ENCODE measurements around the gene OPCML. TPM values are rescaled to one million over a fixed set of nuclear protein-coding genes. Genes with fewer than 3 reads are reported as not detected.

The OPCML gene
- total RNA-seq, 1 experiment from 2014 or later, result 0.94 TPM

DNA sequence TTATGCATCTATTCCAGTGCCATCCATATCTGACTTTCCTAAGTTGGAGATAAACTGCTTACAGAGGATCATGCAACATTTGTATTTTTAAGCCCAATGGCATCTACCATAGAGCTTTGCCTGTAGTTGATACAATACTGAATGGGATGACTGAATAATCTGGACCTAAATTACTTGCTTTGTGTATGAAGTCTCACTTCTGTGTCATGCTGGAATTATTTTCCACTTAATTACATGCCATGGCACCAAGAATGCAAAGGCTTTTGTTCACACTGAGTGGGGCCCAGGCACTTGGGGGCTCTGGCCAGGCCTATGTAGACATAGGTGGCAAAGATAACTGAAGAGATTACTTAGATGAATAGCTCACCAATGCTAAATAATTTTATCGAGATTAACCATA is 51.6 kb downstream of the OPCML start:
- Histone ChIP-seq H3K14ac (ENCODE audit: insufficient read depth, low read length) (no peak overlapping the region), H2BK5ac (ENCODE audit: insufficient read length, low read length) (no peak overlapping the region), H3K27ac (ENCODE audit: insufficient read length, low read depth, low read length) (no peak overlapping the region), H3T11ph (ENCODE audit: low read length) (no peak overlapping the region), H4K20me1 (ENCODE audit: control insufficient read depth, insufficient read depth, insufficient read length) (no peaks in the 10 kb centered on the region), H4K8ac (replicated peaks; ENCODE audit: insufficient read length, low read depth, low read length) (no peak overlapping the region), H2AK5ac (ENCODE audit: insufficient read length, low read length) (no peak overlapping the region), H3K18ac (ENCODE audit: insufficient read length, low read depth, low read length) (no peak overlapping the region), H3K23ac (ENCODE audit: insufficient read length, low read depth, low read length) (no peak overlapping the region), H3K4ac (ENCODE audit: low read depth, low read length) (no peak overlapping the region), H2BK15ac (ENCODE audit: low read depth, low read length) (no peak overlapping the region), H3K9ac (ENCODE audit: extremely low read depth, insufficient read length, low read length) (no peak overlapping the region), H3K23me2 (ENCODE audit: insufficient read length, low read depth, low read length, poor library complexity, severe bottlenecking) (no peaks in the 10 kb centered on the region), H2BK20ac (ENCODE audit: low read depth, low read length, poor library complexity, severe bottlenecking) (no peak overlapping the region), H3K79me2 (ENCODE audit: insufficient read depth, low read length) (no peaks in the 10 kb centered on the region), H3K56ac (ENCODE audit: insufficient read length, low read depth, low read length) (no peak overlapping the region), H4K5ac (ENCODE audit: insufficient read length, low read depth, low read length) (no peak overlapping the region), H3K79me1 (ENCODE audit: insufficient read depth, low read depth, low read length, poor library complexity, severe bottlenecking) (no peaks in the 10 kb centered on the region), H3K27me3 (ENCODE audit: insufficient read depth, low read length) (no peaks in the 10 kb centered on the region), H3K9me3 (ENCODE audit: control insufficient read depth, low read depth, low read length) (no peaks in the 10 kb centered on the region), H2BK12ac (ENCODE audit: insufficient read length, low read depth, low read length) (no peak overlapping the region), H4K91ac (ENCODE audit: insufficient read length, low read depth, low read length) (no peak overlapping the region), H2AFZ (ENCODE audit: low read length) (no peak overlapping the region), H3K4me2 (ENCODE audit: insufficient read depth, insufficient read length, low read length) (no peak overlapping the region), H2BK120ac (ENCODE audit: low read depth, low read length, poor library complexity, severe bottlenecking) (no peak overlapping the region), H3K4me1 (ENCODE audit: insufficient read depth, low read length) (no peaks in the 10 kb centered on the region)
- H3K4me3 Mint-ChIP-seq, result no peak overlapping the region
- no peak for DNase-seq
- H3K36me3 Mint-ChIP-seq (ENCODE audit: insufficient read depth in 1 of 3, low read depth in 3 of 3), result no peaks in the 10 kb centered on the region
- H3K4me1 Mint-ChIP-seq, result peaks cover 6 to 9% of the 10 kb centered on the region in 2 experiments; a peak in 3 of 4 replicates
- no peak for TF ChIP-seq CTCF (conservative IDR thresholded peaks at IDR 0.05)
- no CpG with 5 or more reads among the region's 1 CpG for WGBS (ENCODE audit: extremely low coverage, insufficient read length, low lambda C conversion rate)
- H3K27me3 Mint-ChIP-seq (ENCODE audit: low read depth), result no peaks in the 10 kb centered on the region; the same call in 1 of the 2 replicates
- H3K9me3 Mint-ChIP-seq, result no peaks in the 10 kb centered on the region
- H3K27ac Mint-ChIP-seq, result no peak overlapping the region

Measured in H9 (cell line).